GM18505 (cell line): ENCODE results near the gene SMARCA4.
"Not testable (repeated sequence)": the region's sequence is repeated elsewhere in the genome, so short reads cannot be mapped to it uniquely, and the experiment has no call there.

ENCODE experiments used
- ATAC-seq: cut with Tn5 transposase; IDR thresholded peaks from one replicate; pipeline ENCODE4 v1.9.1; 2021; ENCODE audit not compliant: unreplicated experiment
- POLR2A ChIP-seq: IDR thresholded peaks from 4 replicates; pipeline ENCODE4 v1.6.1; 2011; ENCODE audit warnings: borderline replicate concordance; ENCODE audit not compliant: insufficient read depth, insufficient read length; ENCODE audit errors: extremely low read depth

The SMARCA4 gene

GRCh38 chr19:11098327-11098726 lies 137.5 kb downstream of the SMARCA4 start:
- no peak for ATAC-seq

GRCh38 chr19:11098861-11099260 lies 138.0 kb downstream of the SMARCA4 start:
- no peak for TF ChIP-seq POLR2A
- no peak for ATAC-seq

More at GRCh38 chr19:11098327-11098726, 137.5 kb downstream of the SMARCA4 start:
- TF ChIP-seq POLR2A = no peak

GRCh38 chr19:11100049-11100448 lies 139.2 kb downstream of the SMARCA4 start:
- ATAC-seq = no peak
- no peak for TF ChIP-seq POLR2A

GRCh38 chr19:11101057-11101456 lies 140.2 kb downstream of the SMARCA4 start:
- no peak for ATAC-seq
- no peak for TF ChIP-seq POLR2A

GRCh38 chr19:11102944-11103343 lies 142.1 kb downstream of the SMARCA4 start:
- no peak for TF ChIP-seq POLR2A
- no peak for ATAC-seq

GRCh38 chr19:11103667-11104066 lies 142.8 kb downstream of the SMARCA4 start:
- ATAC-seq = not testable (repeated sequence)

GRCh38 chr19:11105014-11105636 lies 144.3 kb downstream of the SMARCA4 start:
- no peak for ATAC-seq
- no peak for TF ChIP-seq POLR2A

- TF ChIP-seq POLR2A = no peak
- ATAC-seq = no peak
Observed at GRCh38 chr19:11106477-11106876, 145.6 kb downstream of the SMARCA4 start.

- ATAC-seq = no peak
- no peak for TF ChIP-seq POLR2A
Observed at GRCh38 chr19:11108746-11109145, 147.9 kb downstream of the SMARCA4 start.

GRCh38 chr19:11111117-11111770 lies 150.4 kb downstream of the SMARCA4 start:
- ATAC-seq = no peak
- TF ChIP-seq POLR2A = no peak

GRCh38 chr19:11111771-11112144 lies 150.9 kb downstream of the SMARCA4 start:
- ATAC-seq = no peak
- no peak for TF ChIP-seq POLR2A
